HEK293 (cell line): Measurements from ENCODE around the gene SMOC1.
A peak's percentile ranks its signal among the peaks of the same experiment; 100 is the strongest.

Source experiments
- ATF2 ChIP-seq: fragments of 450-650 bp; formaldehyde crosslinking; IDR thresholded peaks from 2 replicates; pipeline ENCODE4 v1.5.1; 2016; ENCODE audit warnings: missing biosample characterization, missing genetic modification characterization, low read depth
- CTCF ChIP-seq: fragments of 450-650 bp; formaldehyde crosslinking; IDR thresholded peaks from 2 replicates; pipeline ENCODE4 v1.5.1; 2016; ENCODE audit warnings: missing biosample characterization, missing genetic modification characterization
- HOXC10 ChIP-seq: sonication (generic); formaldehyde crosslinking; IDR thresholded peaks from 2 replicates; pipeline ENCODE4 v1.8.1; 2023; ENCODE audit warnings: mild to moderate bottlenecking, missing genetic modification reagents
- OSR2 ChIP-seq: fragments of 450-650 bp; formaldehyde crosslinking; IDR thresholded peaks from 2 replicates; pipeline ENCODE4 v1.5.1; 2016; ENCODE audit warnings: missing biosample characterization, missing genetic modification characterization
- PRDM4 ChIP-seq: fragments of 450-650 bp; formaldehyde crosslinking; IDR thresholded peaks from 2 replicates; pipeline ENCODE4 v1.5.1; 2017; ENCODE audit warnings: missing biosample characterization, missing genetic modification characterization
- SP3 ChIP-seq: fragments of 450-650 bp; formaldehyde crosslinking; IDR thresholded peaks from 2 replicates; pipeline ENCODE4 v1.5.1; 2016; ENCODE audit warnings: missing biosample characterization, missing genetic modification characterization
- TCF7L2 ChIP-seq: IDR thresholded peaks from 2 replicates; pipeline ENCODE4 v1.6.1; 2011; ENCODE audit warnings: low read depth, mild to moderate bottlenecking, inconsistent platforms, low read length, moderate library complexity, borderline replicate concordance
- TRIM28 ChIP-seq: IDR thresholded peaks from 2 replicates; pipeline ENCODE4 v1.6.1; 2011; ENCODE audit warnings: low read length, control low read depth, borderline replicate concordance
- YY1 ChIP-seq: fragments of 450-650 bp; formaldehyde crosslinking; IDR thresholded peaks from 2 replicates; pipeline ENCODE4 v1.5.1; 2018; ENCODE audit warnings: missing biosample characterization, missing genetic modification characterization
- ZBTB17 ChIP-seq: fragments of 450-650 bp; formaldehyde crosslinking; IDR thresholded peaks from 2 replicates; pipeline ENCODE4 v1.5.1; 2016; ENCODE audit warnings: missing biosample characterization, missing genetic modification characterization
- ZBTB49 ChIP-seq: fragments of 450-650 bp; formaldehyde crosslinking; IDR thresholded peaks from 2 replicates; pipeline ENCODE4 v1.5.1; 2016; ENCODE audit warnings: missing biosample characterization, missing genetic modification characterization, low read depth
- ZFHX2 ChIP-seq: fragments of 450-650 bp; formaldehyde crosslinking; conservative IDR thresholded peaks from 2 replicates; pipeline ENCODE4 v1.5.1; 2016; ENCODE audit warnings: missing biosample characterization, missing genetic modification characterization
- ZFP41 ChIP-seq: fragments of 450-650 bp; formaldehyde crosslinking; IDR thresholded peaks from 2 replicates; pipeline ENCODE4 v1.5.1; 2016; ENCODE audit warnings: missing biosample characterization, missing genetic modification characterization, borderline replicate concordance
- ZNF146 ChIP-seq: fragments of 450-650 bp; formaldehyde crosslinking; IDR thresholded peaks from 2 replicates; pipeline ENCODE4 v1.5.1; 2016; ENCODE audit warnings: missing biosample characterization, missing genetic modification characterization
- ZNF16 ChIP-seq: fragments of 450-650 bp; formaldehyde crosslinking; IDR thresholded peaks from 2 replicates; pipeline ENCODE4 v1.5.1; 2016; ENCODE audit warnings: low read depth, missing biosample characterization, missing genetic modification characterization
- ZNF280C ChIP-seq: fragments of 450-650 bp; formaldehyde crosslinking; IDR thresholded peaks from 2 replicates; pipeline ENCODE4 v1.5.1; 2016; ENCODE audit warnings: missing biosample characterization, missing genetic modification characterization
- ZNF354C ChIP-seq: fragments of 450-650 bp; formaldehyde crosslinking; IDR thresholded peaks from 2 replicates; pipeline ENCODE4 v1.5.1; 2016; ENCODE audit warnings: missing biosample characterization, missing genetic modification characterization, low read depth, borderline replicate concordance
- ZNF362 ChIP-seq: fragments of 450-650 bp; formaldehyde crosslinking; IDR thresholded peaks from 2 replicates; pipeline ENCODE4 v1.5.1; 2016; ENCODE audit warnings: missing biosample characterization, missing genetic modification characterization
- ZNF394 ChIP-seq: fragments of 450-650 bp; formaldehyde crosslinking; IDR thresholded peaks from 2 replicates; pipeline ENCODE4 v1.5.1; 2016; ENCODE audit warnings: missing biosample characterization, missing genetic modification characterization, mild to moderate bottlenecking, moderate library complexity, borderline replicate concordance
- ZNF48 ChIP-seq: fragments of 450-650 bp; formaldehyde crosslinking; IDR thresholded peaks from 2 replicates; pipeline ENCODE4 v1.5.1; 2016; ENCODE audit warnings: missing biosample characterization, missing genetic modification characterization
- ZNF530 ChIP-seq: fragments of 450-650 bp; formaldehyde crosslinking; IDR thresholded peaks from 2 replicates; pipeline ENCODE4 v1.5.1; 2016; ENCODE audit warnings: low read depth, missing biosample characterization, missing genetic modification characterization
- ZNF623 ChIP-seq: fragments of 450-650 bp; formaldehyde crosslinking; IDR thresholded peaks from 2 replicates; pipeline ENCODE4 v1.5.1; 2016; ENCODE audit warnings: missing biosample characterization, missing genetic modification characterization
- ZNF629 ChIP-seq: fragments of 450-650 bp; formaldehyde crosslinking; IDR thresholded peaks from 2 replicates; pipeline ENCODE4 v1.5.1; 2017; ENCODE audit warnings: missing biosample characterization, missing genetic modification characterization

Gene SMOC1

GRCh38 chr14:70020352-70021170 is 141.3 kb downstream of the SMOC1 start (continued):
- TF ChIP-seq ZNF280C (no peak), ZNF362 (tag by site-specific recombination) (no peak), TRIM28 (peak; percentile 20; the same call in 1 of the 2 replicates), CTCF (tag by site-specific recombination) (no peak), ZNF354C (tag by site-specific recombination) (no peak), ZNF146 (tag by site-specific recombination) (no peak), ATF2 (tag by site-specific recombination) (peak; percentile 68), ZNF623 (tag by site-specific recombination) (no peak), ZNF394 (tag by site-specific recombination) (no peak), ZBTB49 (tag by site-specific recombination) (no peak), YY1 (tag by site-specific recombination) (no peak), ZNF530 (tag by site-specific recombination) (peak; percentile 89), ZNF629 (tag by site-specific recombination) (no peak), SP3 (tag by site-specific recombination) (no peak), ZFP41 (tag by site-specific recombination) (no peak), ZBTB17 (tag by site-specific recombination) (peak; percentile 53; the same call in 1 of the 2 replicates), OSR2 (tag by site-specific recombination) (no peak), ZNF16 (tag by site-specific recombination) (no peak), ZNF48 (tag by site-specific recombination) (no peak), ZFHX2 (tag by site-specific recombination) (no peak), PRDM4 (tag by site-specific recombination) (no peak), TCF7L2 (no peak), HOXC10 (no peak)
- TF ChIP-seq, all 188 proteins: peak for 14
